GM12878 (cell line): Measurements from ENCODE around the gene BICC1. TPM values are rescaled to one million over a fixed set of nuclear protein-coding genes. Genes with fewer than 3 reads are reported as not detected.

Source experiments
- ATAC-seq: fragments of 200-7000 bp; cut with Tn5 transposase; 3 replicates; pipeline ENCODE4 v1.9.1; 2020; ENCODE audit warnings: mild to moderate bottlenecking, moderate library complexity
- BruUV-seq: library from RNA; stranded (reverse); fragments of 400-500 nt; replicated peaks from 2 replicates; lab custom pipeline; 2021; lab: Mats Ljungman, UMichigan
- CTCF ChIA-PET: fragments of 300-600 bp; sonication (Branson Sonifier 250); formaldehyde crosslinking; extraction: SDS; loops from one replicate; lab custom pipeline; 2021; ENCODE audit warnings: inconsistent platforms; lab: Yijun Ruan, JAX
- POLR2A ChIA-PET: fragments of 350-600 bp; formaldehyde crosslinking; extraction: SDS; loops from one replicate; lab custom pipeline; 2021; ENCODE audit warnings: inconsistent platforms; lab: Charles Lee
- RAD21 ChIA-PET: fragments of 300-600 bp; sonication (Branson Sonifier 250); formaldehyde crosslinking; loops from one replicate; lab custom pipeline; 2023; ENCODE audit warnings: antibody characterized with exemption; ENCODE audit not compliant: unreplicated experiment; lab: Charles Lee
- SMC1A ChIA-PET: fragments of 300-600 bp; sonication (Branson Sonifier 250); formaldehyde crosslinking; loops from one replicate; lab custom pipeline; 2023; ENCODE audit not compliant: unreplicated experiment, uncharacterized antibody; lab: Charles Lee
- DNase-seq: peaks from one replicate; pipeline ENCODE4 v3.0.0-alpha.2; 2011; ENCODE audit warnings: low read depth, low spot score
- FAIRE-seq: peaks from 3 replicates; lab custom pipeline; 2011; peaks lifted over from hg19 to GRCh38; lab: Jason Lieb, UNC
- H2AFZ ChIP-seq: 2 replicates; pipeline ENCODE4 v1.6.0; 2011; ENCODE audit warnings: low read depth, low read length, control low read depth; ENCODE audit not compliant: control insufficient read depth
- H3K27ac ChIP-seq: 2 replicates; pipeline ENCODE4 v1.5.1; 2011; ENCODE audit warnings: control low read depth; ENCODE audit not compliant: control insufficient read depth, insufficient read depth
- H3K27me3 ChIP-seq, 2 experiments: replicated peaks in 1 of 2; 2 replicates each; pipeline versions ENCODE4 v1.6.0 to v1.6.1; 2011; ENCODE audit warnings: low read length in 1 of 2; ENCODE audit not compliant: control insufficient read depth in 2 of 2, insufficient read depth in 2 of 2
- H3K36me3 ChIP-seq, 2 experiments: 2 replicates each; pipeline ENCODE4 v1.5.1; 2011; ENCODE audit warnings: low read length in 1 of 2; ENCODE audit not compliant: control insufficient read depth in 2 of 2, insufficient read depth in 2 of 2
- H3K4me1 ChIP-seq: 2 replicates; pipeline ENCODE4 v1.6.1; 2011; ENCODE audit warnings: mild to moderate bottlenecking, low read length, moderate library complexity, mixed read lengths; ENCODE audit not compliant: control insufficient read depth, insufficient read depth
- H3K4me2 ChIP-seq: 2 replicates; pipeline ENCODE4 v1.6.0; 2011; ENCODE audit warnings: control low read depth; ENCODE audit not compliant: control insufficient read depth, insufficient read depth
- H3K4me3 ChIP-seq: fragments of 200-600 bp; sonication (generic); 2 replicates; pipeline ENCODE4 v1.5.1; 2016
- H3K79me2 ChIP-seq: 2 replicates; pipeline ENCODE4 v1.6.0; 2011; ENCODE audit warnings: low read length; ENCODE audit not compliant: control insufficient read depth, insufficient read depth
- H3K9ac ChIP-seq: 2 replicates; pipeline ENCODE4 v1.8.0; 2011; ENCODE audit warnings: low read length, control low read depth, mixed read lengths; ENCODE audit not compliant: control insufficient read depth, insufficient read depth
- H3K9me3 ChIP-seq: replicated peaks from 3 replicates; pipeline ENCODE4 v1.5.1; 2011; ENCODE audit warnings: mild to moderate bottlenecking, low read length; ENCODE audit not compliant: control insufficient read depth, insufficient read depth
- H4K20me1 ChIP-seq: 2 replicates; pipeline ENCODE4 v1.6.0; 2011; ENCODE audit not compliant: control insufficient read depth, insufficient read depth
- BRCA1 ChIP-seq: IDR thresholded peaks from 2 replicates; pipeline ENCODE4 v1.6.1; 2011; ENCODE audit warnings: low read depth, low read length, improper control_type of control experiment
- CREM ChIP-seq: IDR thresholded peaks from 2 replicates; pipeline ENCODE4 v1.6.1; 2014; ENCODE audit warnings: antibody characterized with exemption, low read depth
- E4F1 ChIP-seq: fragments of 450-650 bp; IDR thresholded peaks from 2 replicates; pipeline ENCODE4 v1.6.1; 2018; ENCODE audit warnings: borderline replicate concordance, mild to moderate bottlenecking; ENCODE audit not compliant: partially characterized antibody
- FOXK2 ChIP-seq: fragments of 450-650 bp; IDR thresholded peaks from 2 replicates; pipeline ENCODE4 v1.6.1; 2017; ENCODE audit warnings: mild to moderate bottlenecking, moderate library complexity
- HDGF ChIP-seq: fragments of 450-650 bp; IDR thresholded peaks from 2 replicates; pipeline ENCODE4 v1.6.1; 2016; ENCODE audit warnings: antibody characterized with exemption
- POLR2A ChIP-seq: IDR thresholded peaks from 2 replicates; pipeline ENCODE4 v1.6.1; 2011; ENCODE audit warnings: low read depth, mild to moderate bottlenecking, low read length
- WGBS: methylation state at CpG from one replicate; pipeline ENCODE4 v1.1.6; 2016; ENCODE audit warnings: low lambda C conversion rate; ENCODE audit not compliant: insufficient replicate concordance, insufficient coverage; ENCODE audit errors: missing lambda C conversion rate; 5-methylcytosine and 5-hydroxymethylcytosine counted together
- in situ Hi-C: fragments of 300-500 bp; cut with MboI; formaldehyde crosslinking; loops from 9 replicates; pipeline ENCODE4 v1.14.3; 2018; ENCODE audit warnings: mixed read lengths
- intact Hi-C: fragments of 100-400 bp; cut with micrococcal nuclease; formaldehyde crosslinking; loops from one replicate; pipeline ENCODE4 v1.14.2; 2022; ENCODE audit not compliant: unreplicated experiment
- polyA plus RNA-seq, 11 experiments: library from polyadenylated mRNA; depleted of rRNA in 4 of 11; unstranded in 6 of 11; stranded (reverse) in 5 of 11; fragments of >200 nt; fragmentation: Nextera tagmentation in 4 of 11; fragmentation: Illumina TruSeq in 1 of 11; extraction: Ambion mirVana in 4 of 11; extraction: Trizol in 1 of 11; gene quantifications; 1 replicate in 1 of 11; 2 replicates in 10 of 11; pipeline versions ENCODE4 v1.2.1 to v1.2.3, GENCODE V29; 2011 to 2016; ENCODE audit warnings: inconsistent platforms in 2 of 11, missing spikeins in 2 of 11, low read depth in 1 of 11
- total RNA-seq, 4 experiments: library from RNA; depleted of rRNA in 3 of 4; stranded (reverse); fragments of >200 nt in 3 of 4; fragmentation: Illumina TruSeq in 1 of 4; extraction: Trizol in 1 of 4; gene quantifications; 2 replicates each; pipeline versions ENCODE4 v1.2.1 to v1.2.3, GENCODE V29; 2013 to 2021

The BICC1 gene
- total and polyA plus RNA-seq, 10 of the 15 experiments (the other 5 are each of a cell fraction or from before 2014, with no cell fraction given) = 0.01 to 0.10 (median 0.04) TPM; not detected in 5

- Histone ChIP-seq H3K4me3 (no peak overlapping the region), H3K9ac (no peak overlapping the region), H3K4me1 (no peaks in the 10 kb centered on the region), H3K9me3 (no peaks in the 10 kb centered on the region), H4K20me1 (no peaks in the 10 kb centered on the region), H3K36me3 (no peaks in the 10 kb centered on the region), H3K4me2 (no peak overlapping the region), H2AFZ (no peak overlapping the region), H3K79me2 (no peaks in the 10 kb centered on the region), H3K27ac (no peak overlapping the region), H3K27me3 (no peaks in the 10 kb centered on the region; a peak in 1 of 4 replicates)
- TF ChIP-seq POLR2A (no peak), CREM (no peak), BRCA1 (no peak), FOXK2 (no peak), E4F1 (no peak), HDGF (no peak)
- POLR2A ChIA-PET = interaction anchor here (0.6 kb wide), 1 partner anchor 438 kb away, joined by 3 read pairs; no protein-coding TSS in a partner anchor
- intact Hi-C loops (loop anchor here (10.0 kb wide), 1 partner anchor 292 kb away; no protein-coding TSS in a partner anchor), in situ Hi-C loops (no loop called here)
- ATAC-seq (no peak), FAIRE-seq (no peak), DNase-seq (no peak)
- SMC1A ChIA-PET = interaction anchor here (0.9 kb wide), 1 partner anchor 54 kb away, joined by 4 read pairs; no protein-coding TSS in a partner anchor
- BruUV-seq = no TSS peak
- 24% methylated on average over 12 of the region's 13 CpGs for WGBS
- RAD21 ChIA-PET = no interaction called here
- CTCF ChIA-PET = interaction anchor here (0.8 to 0.9 kb wide), 2 partner anchors 286 to 409 kb away, joined by 3 read pairs; no protein-coding TSS in a partner anchor
Observed at GRCh38 chr10:58586282-58587245, 73.9 kb downstream of the BICC1 start.
